ENCODE results near the gene ADSL. TPM values are rescaled to one million over a fixed set of nuclear protein-coding genes. Genes with fewer than 3 reads are reported as not detected.

Gene ADSL
- total and polyA plus RNA-seq, 7 donors = 114 to 170 (median 147) TPM

DNA sequence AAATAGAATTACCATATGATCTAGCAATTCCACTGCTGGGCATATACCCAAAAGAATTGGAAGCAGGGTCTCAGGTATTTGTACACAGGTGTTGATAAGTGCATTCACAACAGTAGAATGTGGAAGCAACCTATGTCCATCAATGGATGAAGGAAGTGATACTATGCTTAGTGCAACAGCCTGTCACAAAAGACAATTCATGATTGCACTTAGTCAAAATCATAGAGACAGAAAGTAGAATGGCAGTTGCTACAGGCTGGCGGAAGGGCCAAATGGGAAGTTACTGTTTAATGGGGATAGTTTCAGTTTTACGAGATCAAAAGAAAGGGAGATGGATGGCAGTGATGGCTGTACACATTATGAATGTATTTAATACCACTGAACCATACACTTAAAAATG is 66.1 kb downstream of the ADSL start:
- Histone ChIP-seq H3K4me3 (no peak overlapping the region), H3K27ac (no peak overlapping the region), H3K36me3 (ENCODE audit: insufficient read depth in 1 of 2, low read depth in 1 of 2) (peaks cover 3 to 69% of the 10 kb centered on the region in 2 donors), H3K27me3 (ENCODE audit: insufficient read depth in 3 of 3, low read length in 2 of 3) (no peaks in the 10 kb centered on the region), H3K9me3 (no peaks in the 10 kb centered on the region), H3K4me1 (no peaks in the 10 kb centered on the region)
- WGBS, 3 donors = 85 to 90% (median 89%) methylated on average over 2 of the region's 2 CpGs
- DNase-seq = no peak
- ATAC-seq = no peak
- TF ChIP-seq, protein P1, sequence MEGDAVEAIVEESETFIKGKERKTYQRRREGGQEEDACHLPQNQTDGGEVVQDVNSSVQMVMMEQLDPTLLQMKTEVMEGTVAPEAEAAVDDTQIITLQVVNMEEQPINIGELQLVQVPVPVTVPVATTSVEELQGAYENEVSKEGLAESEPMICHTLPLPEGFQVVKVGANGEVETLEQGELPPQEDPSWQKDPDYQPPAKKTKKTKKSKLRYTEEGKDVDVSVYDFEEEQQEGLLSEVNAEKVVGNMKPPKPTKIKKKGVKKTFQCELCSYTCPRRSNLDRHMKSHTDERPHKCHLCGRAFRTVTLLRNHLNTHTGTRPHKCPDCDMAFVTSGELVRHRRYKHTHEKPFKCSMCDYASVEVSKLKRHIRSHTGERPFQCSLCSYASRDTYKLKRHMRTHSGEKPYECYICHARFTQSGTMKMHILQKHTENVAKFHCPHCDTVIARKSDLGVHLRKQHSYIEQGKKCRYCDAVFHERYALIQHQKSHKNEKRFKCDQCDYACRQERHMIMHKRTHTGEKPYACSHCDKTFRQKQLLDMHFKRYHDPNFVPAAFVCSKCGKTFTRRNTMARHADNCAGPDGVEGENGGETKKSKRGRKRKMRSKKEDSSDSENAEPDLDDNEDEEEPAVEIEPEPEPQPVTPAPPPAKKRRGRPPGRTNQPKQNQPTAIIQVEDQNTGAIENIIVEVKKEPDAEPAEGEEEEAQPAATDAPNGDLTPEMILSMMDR (IDR thresholded peaks at IDR 0.05) = no peak
- intact Hi-C loops (cut with DNase I) = no loop called here

DNA sequence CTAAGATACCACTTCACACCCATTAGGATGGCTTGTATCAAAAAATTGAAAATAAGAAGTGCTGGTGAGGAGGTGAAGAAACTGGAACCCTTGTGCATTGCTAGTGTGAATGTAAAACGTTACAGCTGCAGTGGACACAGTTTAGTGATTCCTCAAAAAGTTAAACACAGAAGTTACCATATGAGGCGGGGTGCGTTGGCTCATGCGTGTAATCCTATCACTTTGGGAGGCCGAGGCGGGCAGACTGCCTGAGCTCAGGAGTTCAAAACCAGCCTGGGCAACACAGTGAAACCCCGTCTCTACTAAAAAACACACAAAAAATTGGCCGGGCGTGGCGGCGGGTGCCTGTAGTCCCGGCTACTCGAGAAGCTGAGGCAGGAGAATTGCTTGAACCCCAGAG is 67.6 kb downstream of the ADSL start:
- intact Hi-C loops (cut with DNase I) = no loop called here
- H3K4me1 ChIP-seq = no peaks in the 10 kb centered on the region
- no peaks in the 10 kb centered on the region for H3K27me3 ChIP-seq (ENCODE audit: insufficient read depth in 3 of 3, low read length in 2 of 3)
- no peaks in the 10 kb centered on the region for H3K9me3 ChIP-seq
- no peak overlapping the region for H3K27ac ChIP-seq
- WGBS, 3 donors = 61 to 72% (median 62%) methylated on average over 13 of the region's 13 CpGs
- TF ChIP-seq, protein P1 (IDR thresholded peaks at IDR 0.05) = no peak
- H3K36me3 ChIP-seq (ENCODE audit: insufficient read depth in 1 of 2, low read depth in 1 of 2) = peaks cover 7 to 69% of the 10 kb centered on the region in 2 donors
- H3K4me3 ChIP-seq = no peak overlapping the region
- ATAC-seq (no peak), DNase-seq (peak in 1 of 2 donors; percentile 48)

DNA sequence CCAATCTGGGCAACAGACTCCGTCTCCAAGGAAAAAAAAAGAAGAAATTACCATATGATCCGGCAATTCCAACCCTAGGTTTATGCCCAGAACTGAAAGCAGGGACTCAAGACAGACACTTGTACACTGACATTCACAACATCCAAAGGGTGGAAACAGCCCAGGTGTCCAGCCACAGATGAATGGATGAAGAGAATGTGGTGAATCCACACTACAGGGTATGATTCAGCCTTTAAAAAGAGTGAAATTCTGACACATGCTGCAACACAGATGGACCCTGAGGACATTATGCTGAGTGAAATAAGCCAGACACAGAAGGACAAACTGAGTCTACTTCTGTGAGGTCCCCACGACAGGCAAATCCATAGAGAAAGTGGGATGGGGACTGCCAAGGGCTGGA is 68.0 kb downstream of the ADSL start:
- peak in 1 of 4 donors; percentile 13 for ATAC-seq
- H3K27me3 ChIP-seq (ENCODE audit: insufficient read depth in 3 of 3, low read length in 2 of 3) = no peaks in the 10 kb centered on the region
- intact Hi-C loops (cut with DNase I) = no loop called here
- TF ChIP-seq, protein P1 (IDR thresholded peaks at IDR 0.05) = no peak
- no peaks in the 10 kb centered on the region for H3K4me1 ChIP-seq
- H3K9me3 ChIP-seq = no peaks in the 10 kb centered on the region
- no peak overlapping the region for H3K4me3 ChIP-seq
- H3K27ac ChIP-seq = no peak overlapping the region
- WGBS, 3 donors = 41 to 66% (median 43%) methylated on average over 3 of the region's 3 CpGs
- peak in 1 of 2 donors; percentile 11 for DNase-seq
- peaks cover 7 to 69% of the 10 kb centered on the region in 2 donors for H3K36me3 ChIP-seq (ENCODE audit: insufficient read depth in 1 of 2, low read depth in 1 of 2)

DNA sequence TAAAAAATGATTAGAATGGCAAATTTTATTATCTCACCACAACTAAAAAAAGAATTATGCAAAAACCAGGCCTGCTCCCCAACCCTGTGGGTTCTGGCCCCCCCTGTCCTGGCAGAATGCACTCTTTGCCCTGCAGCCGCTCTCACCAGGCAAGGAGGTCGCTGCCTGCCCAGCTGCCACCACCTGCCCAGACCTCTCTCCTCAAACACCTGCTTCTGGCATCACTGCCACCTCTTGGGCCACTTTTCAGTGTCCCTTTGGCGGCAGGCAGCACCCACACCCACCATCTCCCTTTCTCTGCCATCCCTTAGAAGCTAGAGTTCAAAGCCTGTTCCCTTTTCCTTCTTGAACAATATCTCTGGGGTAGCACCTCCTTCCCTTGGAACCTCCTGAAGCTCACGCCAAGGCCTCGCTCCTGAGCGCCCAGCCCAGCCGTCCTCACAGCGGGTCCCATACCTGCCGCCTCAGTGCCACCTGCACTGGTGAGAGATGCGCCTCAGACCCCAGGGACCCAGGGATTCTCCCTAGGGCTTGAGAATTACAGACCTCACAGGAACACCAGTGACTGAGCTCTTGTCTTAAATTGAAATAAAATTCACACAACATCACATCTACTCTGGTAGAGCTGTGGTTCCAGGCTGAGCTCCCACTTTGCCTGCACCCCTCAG is 68.7 kb downstream of the ADSL start:
- H3K36me3 ChIP-seq (ENCODE audit: insufficient read depth in 1 of 2, low read depth in 1 of 2) = peaks cover 5 to 69% of the 10 kb centered on the region in 2 donors
- H3K9me3 ChIP-seq = no peaks in the 10 kb centered on the region
- whole genome bisulfite sequencing, 3 donors = 81 to 88% (median 86%) methylated on average over 10 of the region's 10 CpGs
- intact Hi-C loops (cut with DNase I) = no loop called here
- H3K4me3 ChIP-seq = no peak overlapping the region
- no peaks in the 10 kb centered on the region for H3K27me3 ChIP-seq (ENCODE audit: insufficient read depth in 3 of 3, low read length in 2 of 3)
- H3K27ac ChIP-seq = no peak overlapping the region
- no peak for DNase-seq
- TF ChIP-seq, protein P1 (IDR thresholded peaks at IDR 0.05) = no peak
- H3K4me1 ChIP-seq = no peaks in the 10 kb centered on the region
- no peak for ATAC-seq

Measured in psoas muscle (tissue), 8 donors.